HG03066 (cell line): ENCODE data around the gene RTRAF.

Experiments
- ATAC-seq: cut with Tn5 transposase; IDR thresholded peaks from one replicate; pipeline ENCODE4 v1.9.1; 2021; ENCODE audit warnings: low read depth; ENCODE audit not compliant: unreplicated experiment

The RTRAF gene

DNA sequence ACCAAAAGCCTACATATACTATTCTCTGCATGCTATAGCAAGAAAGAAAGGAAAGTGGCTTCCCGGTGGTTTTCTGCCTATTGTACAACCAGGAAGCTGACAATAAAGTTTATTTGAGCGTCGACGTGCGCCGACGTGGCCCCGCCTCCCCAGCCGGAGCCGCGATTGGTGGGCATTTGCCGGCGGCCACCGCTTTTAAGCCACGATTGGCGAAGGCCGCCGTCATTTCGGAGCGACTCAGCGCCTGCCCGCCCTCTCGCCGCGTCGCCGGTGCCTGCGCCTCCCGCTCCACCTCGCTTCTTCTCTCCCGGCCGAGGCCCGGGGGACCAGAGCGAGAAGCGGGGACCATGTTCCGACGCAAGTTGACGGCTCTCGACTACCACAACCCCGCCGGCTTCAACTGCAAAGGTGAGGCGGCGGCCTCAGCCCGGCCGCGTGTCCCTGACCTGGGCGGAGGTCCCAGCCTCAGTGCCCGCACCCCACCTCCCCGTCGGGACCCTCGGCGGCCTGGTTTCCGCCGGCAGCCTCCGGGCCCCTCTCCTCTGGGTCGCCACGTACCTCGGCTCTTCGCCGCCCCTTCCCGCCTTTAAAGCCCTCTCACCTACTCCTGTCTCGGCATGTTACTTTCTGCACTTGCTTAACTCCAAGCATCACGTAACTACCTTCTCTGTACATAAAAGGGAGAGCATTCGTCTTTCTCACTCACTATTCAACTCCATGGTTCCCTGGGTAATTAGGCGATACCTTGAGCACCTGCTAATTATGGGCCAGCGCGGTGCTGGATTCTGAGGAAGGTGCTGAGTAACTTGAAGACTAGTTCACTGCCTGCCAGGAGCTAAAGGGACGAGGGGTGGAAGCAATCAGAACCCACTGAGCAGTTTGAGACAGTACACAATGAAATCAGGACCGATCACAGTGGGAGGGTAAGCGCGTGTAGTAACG is at the start of gene RTRAF:
Gene RTRAF, plus strand, starts transcription at position 254 of the 942 bp plus-strand sequence. Its CDS starts 94 bp downstream, at position 348.
- ATAC-seq, result peak; percentile 95

DNA sequence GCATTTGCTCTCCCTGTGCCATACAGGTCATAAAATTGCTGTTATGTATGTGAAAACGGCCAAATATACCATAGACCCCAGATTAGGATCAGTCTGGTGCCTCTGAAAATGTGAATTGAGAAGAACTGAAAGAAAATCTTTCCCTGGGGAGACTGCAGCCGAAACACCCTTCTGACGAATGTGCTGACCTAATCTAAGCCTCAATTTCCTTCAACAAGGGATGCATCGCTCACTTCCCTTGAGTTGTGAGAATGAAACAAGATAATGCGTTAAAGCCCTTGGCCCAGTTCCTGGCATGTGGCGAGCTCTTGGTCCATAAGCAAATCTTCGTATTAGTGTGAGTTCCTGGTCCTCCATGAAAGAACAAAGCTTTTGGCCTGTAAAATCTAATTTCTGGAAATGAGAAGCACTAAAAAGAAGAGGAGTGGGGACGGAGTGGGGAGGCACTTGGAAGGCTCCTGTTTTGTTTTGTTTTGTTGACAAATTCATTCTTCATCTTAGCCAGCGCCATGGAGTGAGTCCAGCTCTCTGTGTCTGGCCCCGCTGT is 49.5 kb upstream of the RTRAF start:
- no peak for ATAC-seq

DNA sequence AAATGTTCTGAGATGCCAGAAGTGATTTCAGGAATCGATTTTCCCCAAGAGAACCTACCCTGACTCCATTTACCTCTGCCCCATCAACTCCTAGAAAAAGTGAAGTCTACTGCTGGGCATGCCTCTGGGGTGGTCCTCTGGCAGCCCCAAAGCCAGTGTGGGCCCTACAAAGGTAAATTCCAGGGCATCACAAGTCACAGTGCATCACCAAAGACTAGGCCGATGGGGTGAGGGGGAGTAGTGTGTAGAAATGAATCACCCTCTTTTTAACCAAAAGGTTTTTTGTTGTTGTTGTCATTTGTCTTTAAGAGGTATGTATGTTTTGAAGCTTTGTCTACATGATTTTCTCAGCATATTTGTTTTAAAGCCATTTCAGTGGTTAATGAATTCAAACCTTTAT is 46.4 kb upstream of the RTRAF start:
- ATAC-seq, result no peak

DNA sequence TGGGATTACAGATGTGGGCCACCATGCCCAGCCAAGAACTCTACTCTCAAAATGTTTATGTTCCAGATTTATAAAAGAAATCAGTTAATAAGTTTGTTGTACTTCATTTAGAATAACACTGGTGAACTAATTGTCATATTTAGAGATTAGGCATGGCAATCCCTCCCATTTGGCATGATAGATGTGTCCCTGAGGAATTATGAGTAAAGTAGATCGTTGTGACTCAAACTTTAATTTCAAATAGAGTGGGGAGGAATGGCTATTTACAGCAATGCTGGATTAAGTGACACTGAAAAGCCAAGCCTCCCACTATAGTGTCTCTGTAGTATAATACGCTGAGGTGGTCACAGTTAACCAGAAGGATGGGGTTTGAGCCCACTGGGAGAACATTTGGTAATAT is 39.3 kb upstream of the RTRAF start:
- ATAC-seq, result no peak

DNA sequence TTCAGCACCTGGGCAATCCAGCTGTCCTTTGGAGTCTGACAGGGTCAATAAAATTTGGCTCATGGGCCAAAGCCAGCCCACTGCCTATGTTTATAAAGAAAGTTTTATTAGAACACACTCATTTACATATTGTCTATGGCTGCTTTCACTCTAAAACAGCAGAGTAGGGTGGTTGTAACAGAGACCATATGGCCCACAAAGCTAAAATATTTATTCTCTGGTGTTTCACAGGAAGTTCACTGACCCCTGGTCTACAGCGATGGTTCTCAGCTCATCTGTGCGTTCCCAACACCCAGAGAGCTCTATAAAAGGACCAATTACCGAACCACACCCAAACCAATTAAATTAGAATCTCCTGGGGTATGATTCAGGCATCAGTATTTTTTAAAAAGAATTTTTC is 37.7 kb upstream of the RTRAF start:
- no peak for ATAC-seq

DNA sequence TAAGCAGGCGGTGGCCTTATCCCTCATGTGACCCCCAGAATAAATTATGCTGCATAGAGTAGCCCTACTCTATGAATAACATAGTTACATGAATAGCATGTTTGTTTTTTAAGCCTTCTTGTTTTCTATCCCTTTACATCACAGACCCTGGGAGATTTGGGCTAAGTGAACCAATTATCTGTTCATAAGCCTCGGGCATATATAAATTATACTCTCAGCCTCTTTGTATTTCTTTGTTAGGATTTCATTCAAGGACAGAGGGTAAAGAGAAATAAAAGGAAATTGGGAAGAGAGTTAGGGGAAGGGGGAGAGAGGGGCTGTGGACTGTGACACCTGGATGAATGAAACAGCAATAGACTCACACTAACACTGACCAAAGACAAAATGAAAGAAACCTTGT is 35.3 kb upstream of the RTRAF start:
- ATAC-seq, result no peak

DNA sequence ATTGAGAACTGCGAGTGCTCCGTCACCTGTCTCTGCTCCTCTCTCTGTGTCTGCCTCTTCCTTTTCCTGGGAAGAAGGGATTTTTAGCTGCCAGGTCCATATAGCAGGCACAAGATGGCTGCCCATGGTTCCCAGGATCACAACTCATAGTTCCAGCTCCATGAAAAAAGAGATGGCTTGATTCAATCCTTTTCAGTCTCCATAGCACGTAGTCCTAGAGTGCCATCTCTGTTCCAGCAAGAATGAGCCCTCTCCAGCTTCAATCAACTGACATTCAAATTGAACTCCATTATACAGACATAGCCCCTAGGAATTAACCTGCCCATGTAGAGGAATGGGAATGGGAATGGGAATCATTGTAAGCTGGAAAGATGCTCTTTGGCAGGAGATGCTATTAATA is 34.7 kb upstream of the RTRAF start:
- no peak for ATAC-seq

DNA sequence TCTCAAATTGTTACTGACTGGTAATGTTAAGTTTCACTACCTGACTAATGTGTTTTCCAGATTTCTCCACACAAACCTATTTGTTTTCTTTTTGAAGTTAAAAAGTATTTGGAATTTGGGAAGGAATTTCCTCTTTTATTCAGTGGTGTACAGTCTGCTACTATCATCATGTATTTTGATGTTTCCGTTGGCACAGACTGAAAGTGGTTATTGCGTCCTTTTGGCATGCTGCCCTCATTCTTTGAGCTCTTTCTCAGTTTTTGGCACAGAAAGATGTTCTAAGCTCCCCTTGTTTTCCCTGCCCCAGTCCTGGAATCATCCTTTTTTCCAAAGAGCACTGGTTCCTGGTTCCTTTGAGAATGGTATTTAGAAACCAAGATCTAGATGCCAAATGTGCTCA is 31.4 kb upstream of the RTRAF start:
- ATAC-seq, result no peak

DNA sequence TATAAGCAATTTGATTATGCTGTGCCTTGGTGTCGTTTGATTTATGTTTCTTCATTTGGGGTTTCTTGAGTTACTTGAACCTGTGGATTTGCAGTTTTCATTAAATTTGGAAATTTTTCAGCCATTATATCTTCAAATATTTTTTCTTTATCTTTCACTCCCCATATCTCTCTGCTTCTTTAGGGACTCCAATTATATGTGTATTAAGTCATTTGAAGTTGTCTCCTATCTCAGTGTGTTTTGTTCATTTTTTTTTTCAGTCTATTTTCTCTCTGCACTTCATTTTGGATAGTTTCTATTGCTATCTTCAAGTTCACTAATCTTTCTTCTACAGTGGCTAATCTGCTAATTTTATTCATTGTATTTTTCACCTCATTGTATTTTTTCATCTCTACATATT is 29.4 kb upstream of the RTRAF start:
- no peak for ATAC-seq

DNA sequence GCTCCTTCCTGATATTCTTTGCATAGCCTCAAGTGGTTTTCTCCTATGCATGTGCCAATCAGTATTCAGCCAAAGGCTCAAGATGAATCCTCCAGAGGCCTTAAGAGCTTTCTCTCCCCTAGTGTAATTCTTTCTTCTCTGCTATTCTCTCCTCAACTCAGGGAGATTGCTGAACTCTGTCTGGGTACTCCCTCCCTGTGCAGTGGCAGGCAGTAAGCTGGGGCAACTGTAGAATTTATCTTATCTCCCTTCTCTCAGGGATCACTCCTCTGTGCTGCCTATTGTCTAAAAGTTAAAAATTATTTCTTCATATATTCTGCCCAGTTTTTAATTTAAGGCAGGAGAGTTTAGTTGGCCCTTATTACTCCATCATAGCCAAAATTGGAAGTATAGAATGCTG is 28.5 kb upstream of the RTRAF start:
- no peak for ATAC-seq

DNA sequence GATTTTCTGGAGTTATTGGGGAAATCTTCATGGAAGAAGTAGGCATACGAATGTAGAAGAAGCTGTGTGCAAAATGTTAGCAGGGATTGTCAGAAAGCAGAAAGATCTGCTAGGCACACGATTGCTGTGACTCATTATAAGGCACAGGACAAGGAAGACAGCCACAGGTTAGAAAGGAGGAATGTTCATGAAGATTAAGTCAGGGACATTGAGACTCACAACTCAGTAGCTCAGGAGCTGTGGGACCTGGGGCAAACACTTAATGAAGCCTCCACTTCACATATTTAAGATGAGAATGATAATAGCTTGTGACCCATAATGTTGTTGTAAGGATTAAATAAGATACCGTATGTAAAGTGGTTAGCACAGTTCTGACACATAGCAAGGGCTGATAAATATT is 26.6 kb upstream of the RTRAF start:
- no peak for ATAC-seq

DNA sequence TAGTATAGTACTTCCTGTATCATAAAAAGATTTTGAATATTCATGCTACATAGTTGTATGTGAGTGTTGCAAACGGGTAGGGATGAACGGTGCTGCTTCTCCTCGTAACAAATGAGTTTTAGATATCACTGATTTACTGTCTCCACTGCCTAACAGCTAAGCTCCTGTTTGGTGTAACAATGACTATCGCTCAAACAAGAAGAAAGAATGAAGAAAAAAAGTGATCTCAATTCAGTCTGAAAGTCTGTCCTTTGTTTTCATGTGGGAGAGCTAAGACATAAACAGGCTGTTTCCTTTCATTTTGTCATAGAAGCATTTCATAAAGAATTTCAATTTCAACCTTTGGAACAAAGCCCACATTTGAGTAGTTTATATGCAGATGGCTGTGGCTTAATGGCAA is 26.1 kb upstream of the RTRAF start:
- no peak for ATAC-seq

DNA sequence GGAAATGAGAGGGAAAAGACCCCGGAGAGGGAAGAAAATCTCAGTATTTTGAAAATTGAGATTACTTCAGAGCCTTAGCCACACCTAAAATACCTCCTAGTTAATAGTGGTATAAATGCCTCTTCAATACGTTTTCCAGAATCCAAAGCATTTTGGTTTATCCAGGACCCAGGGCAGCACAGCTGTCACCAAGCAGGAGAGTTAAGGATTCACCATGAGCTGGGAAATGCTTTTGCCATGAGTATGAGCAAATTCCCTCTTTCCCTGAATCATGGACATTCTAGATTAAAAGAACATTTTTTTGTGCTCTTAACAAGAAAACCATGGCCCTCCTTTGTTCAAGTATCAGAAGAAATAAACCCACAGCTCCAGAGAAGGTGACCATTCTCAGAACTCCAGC is 21.8 kb upstream of the RTRAF start:
- ATAC-seq, result no peak

DNA sequence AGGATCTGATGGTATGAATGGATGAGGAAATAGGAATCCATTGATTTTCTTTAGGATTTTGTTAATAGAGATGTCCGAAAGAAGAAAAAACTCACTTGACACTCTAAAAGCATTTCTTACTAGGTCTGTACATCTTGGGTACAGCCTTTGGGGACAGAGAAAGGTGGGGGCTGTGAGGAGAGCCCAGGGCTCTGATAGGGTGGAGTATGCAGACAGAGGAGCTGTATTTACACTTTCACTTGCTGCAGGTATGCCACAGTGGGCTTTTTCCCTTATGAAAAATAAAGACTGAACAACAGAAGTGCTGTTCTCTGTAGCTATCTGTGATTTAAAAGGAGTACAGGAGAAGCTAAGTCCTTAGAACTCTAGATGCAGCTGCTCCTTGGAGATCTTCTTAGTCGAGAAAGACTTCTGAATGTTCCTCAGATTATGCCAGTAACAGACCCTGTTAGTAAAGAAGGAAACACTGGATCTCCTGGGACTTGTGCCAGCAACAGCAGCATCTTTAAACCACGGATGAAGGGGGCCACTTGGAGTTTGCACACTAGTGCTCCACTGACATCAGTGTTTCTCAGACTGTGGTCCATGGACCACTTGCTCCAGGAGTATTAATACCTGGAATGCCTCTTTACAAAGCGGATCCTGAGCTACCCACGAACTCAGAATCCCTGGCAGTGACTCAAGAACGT is 19.4 kb upstream of the RTRAF start:
- ATAC-seq, result no peak

DNA sequence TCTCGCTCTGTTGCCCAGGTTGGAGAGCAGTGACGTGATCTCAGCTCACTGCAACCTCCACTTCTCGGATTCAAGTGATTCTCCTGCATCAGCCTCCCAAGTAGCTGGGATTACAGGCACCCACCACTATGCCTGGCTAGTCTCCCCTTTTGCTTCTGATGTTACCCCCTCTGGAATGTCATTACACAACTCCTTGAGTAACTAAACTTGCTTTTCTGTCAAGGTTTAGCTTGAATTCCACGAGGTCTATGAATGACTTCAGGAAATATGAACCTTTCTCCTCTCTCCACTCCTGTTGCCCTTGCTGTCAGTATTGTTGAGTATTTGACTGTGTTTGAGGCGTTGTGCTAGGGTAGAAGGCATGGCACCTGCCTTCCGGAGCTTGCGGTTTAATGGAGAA is 16.8 kb upstream of the RTRAF start:
- no peak for ATAC-seq

DNA sequence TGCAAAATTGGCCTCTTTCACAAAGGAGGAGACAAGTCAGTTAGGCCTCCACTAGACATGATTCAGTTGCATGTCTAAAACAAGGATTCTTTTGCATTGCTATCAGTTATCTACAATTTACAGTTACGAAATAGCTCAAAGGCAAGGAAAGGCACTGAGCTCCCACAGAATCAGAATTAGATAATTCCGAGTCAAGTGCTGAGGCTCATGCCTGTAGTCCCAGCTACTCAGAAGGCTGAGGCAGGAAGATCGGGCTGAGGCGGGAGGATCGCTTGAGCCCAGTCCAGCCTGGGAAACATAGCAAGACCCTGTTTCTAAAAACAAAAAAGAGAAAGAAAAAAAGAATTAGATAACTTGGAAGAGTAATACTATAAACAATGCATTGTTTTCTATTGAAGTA is 12.3 kb upstream of the RTRAF start:
- ATAC-seq, result no peak

DNA sequence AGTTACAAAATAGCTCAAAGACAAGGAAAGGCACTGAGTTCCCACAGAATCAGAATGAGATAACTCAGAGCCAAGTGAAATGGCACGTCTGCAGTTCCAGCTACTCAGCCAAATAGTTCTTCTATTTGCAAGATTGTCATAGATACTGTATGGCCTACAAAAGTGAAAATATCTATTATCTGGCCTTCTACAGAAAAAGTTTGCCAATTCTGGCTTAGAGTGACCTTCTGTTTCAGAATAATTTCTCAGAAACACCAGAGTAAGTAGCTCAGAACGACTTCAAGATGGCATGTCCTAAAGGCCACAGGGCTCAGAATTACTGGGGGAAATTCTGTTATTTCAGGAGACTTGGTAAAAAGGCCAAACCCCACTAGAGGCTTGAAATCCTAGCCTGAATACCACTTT is 10.7 kb upstream of the RTRAF start:
- ATAC-seq, result no peak

DNA sequence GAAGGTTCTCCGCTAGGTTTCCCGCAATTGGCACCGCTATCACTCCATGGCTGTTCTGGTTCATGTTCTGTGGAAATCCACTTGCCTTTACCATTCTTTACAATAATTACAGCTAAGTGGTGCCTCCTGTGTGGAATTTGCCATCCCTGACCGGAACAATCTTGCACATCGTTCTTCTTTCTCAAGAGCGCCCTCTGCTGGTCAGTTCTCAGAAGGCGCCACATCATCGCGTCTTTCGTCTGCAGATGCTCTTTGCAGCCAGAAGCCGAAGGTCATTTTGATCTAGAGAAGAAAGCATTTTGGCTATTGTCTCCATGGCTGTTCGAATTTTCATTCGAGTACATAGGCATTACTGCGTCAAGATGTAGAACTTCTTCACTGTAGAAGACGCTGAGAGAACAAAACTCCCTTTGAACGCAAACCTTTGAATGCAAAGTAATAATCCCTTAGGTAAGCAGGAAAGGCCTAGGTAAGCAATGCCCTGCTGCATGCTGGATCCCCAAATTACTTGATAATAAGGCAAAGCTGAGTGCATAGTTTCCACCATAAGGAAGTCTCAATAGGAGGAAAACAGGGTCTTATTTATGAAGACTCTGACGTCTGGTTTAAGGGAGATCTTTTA is 10.1 kb upstream of the RTRAF start:
- ATAC-seq, result peak; percentile 62

DNA sequence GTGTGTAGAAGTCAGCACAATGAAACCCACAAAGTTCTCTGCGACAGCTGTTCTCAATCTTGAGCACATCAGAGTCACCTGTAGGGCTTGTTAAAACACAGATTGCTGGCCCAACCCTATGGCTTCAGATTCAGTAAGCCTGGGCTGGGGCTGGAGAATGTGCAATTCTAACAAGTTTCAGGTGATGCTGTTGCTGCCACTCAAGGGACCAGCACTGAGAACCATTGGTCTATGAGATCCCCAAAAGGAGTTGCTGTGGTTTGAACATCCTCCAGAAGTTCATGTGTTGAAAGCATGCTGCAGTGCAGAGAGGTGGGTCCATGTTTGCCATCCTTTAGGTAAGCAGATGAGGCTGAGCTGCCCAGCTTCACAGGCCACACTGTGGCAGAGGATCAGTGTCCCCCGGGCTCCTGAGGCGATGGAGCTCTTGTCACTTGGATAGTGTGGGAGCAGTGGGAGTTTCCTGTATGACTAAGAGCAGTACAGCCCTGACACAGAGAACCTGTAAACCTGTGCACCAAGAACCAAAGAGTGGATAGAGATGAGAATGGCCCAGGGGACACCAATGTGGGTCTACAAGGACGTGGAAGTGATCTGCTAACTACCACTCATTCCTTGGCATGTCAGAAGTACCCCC is 8.0 kb upstream of the RTRAF start:
- no peak for ATAC-seq

DNA sequence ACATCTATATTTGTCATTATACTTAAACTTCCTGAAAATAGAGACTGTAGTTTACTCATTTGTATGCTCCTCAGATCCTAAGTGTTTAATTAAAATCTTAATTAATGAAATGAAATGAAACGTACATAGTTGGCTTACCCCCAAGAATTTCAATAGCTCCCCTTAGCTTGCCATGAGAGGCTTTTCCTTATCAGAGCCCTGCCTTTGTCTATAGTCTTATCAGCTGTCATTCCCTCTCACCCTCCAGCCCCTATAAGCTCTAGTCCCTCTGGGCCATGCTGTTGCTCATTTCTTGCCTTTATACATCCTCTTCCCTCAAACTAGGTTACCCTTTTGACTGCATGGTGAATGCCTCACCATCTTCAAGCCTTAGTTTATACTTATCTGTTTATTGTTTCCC is 1.1 kb upstream of the RTRAF start:
- ATAC-seq, result no peak

DNA sequence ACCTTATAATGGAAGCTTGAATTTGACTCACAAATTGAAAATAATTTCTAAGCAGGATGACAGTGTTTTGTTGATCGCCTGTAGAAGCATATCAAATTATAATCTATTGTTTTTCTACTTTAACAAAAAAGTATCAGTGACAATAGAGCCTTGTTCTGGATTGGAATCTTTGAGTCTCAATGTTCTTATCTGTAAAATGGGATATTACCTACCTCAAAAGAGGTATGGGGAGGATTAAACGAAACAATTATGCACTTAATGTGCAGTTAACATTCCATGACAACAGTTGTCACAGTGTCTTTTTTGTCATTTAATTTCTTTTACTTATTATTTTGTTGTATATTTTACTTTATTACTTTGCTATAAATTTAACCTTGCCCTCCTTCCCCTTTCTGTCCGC is 1.1 kb downstream of the RTRAF start:
- ATAC-seq, result no peak
